WTC11 (cell line): Measurements from ENCODE around the gene RPN1. TPM values are rescaled to one million over a fixed set of nuclear protein-coding genes. Genes with fewer than 3 reads are reported as not detected.
A peak's percentile ranks its signal among the peaks of the same experiment; 100 is the strongest.

Source experiments
- ATAC-seq: fragments of 200-7000 bp; cut with Tn5 transposase; 2 replicates; pipeline ENCODE4 v1.10.0; 2021; ENCODE audit warnings: mild to moderate bottlenecking, moderate library complexity
- CTCF ChIA-PET: fragments of 300-600 bp; sonication (Branson Sonifier 250); formaldehyde crosslinking; loops from one replicate; lab custom pipeline; 2021; ENCODE audit warnings: antibody characterized with exemption; lab: Charles Lee
- POLR2A ChIA-PET: fragments of 350-600 bp; sonication (Branson Sonifier 250); formaldehyde crosslinking; loops from one replicate; lab custom pipeline; 2021; ENCODE audit warnings: antibody characterized with exemption; lab: Charles Lee
- DNase-seq: peaks from one replicate; pipeline ENCODE4 v3.0.0; 2021; ENCODE audit warnings: low spot score
- H3K27ac Mint-ChIP-seq: 2 replicates; pipeline ENCODE4 v1.8.0; 2021; ENCODE audit warnings: mixed read lengths
- H3K27me3 Mint-ChIP-seq: 2 replicates; pipeline ENCODE4 v1.8.0; 2021; ENCODE audit warnings: low read depth, mild to moderate bottlenecking, moderate library complexity, mixed read lengths
- H3K36me3 Mint-ChIP-seq: 2 replicates; pipeline ENCODE4 v1.8.0; 2021; ENCODE audit warnings: mixed read lengths
- H3K4me1 Mint-ChIP-seq: 2 replicates; pipeline ENCODE4 v1.8.0; 2022; ENCODE audit warnings: mixed read lengths
- H3K4me3 Mint-ChIP-seq: 2 replicates; pipeline ENCODE4 v1.8.0; 2021; ENCODE audit warnings: mild to moderate bottlenecking, moderate library complexity, mixed read lengths
- H3K9me3 Mint-ChIP-seq: 2 replicates; pipeline ENCODE4 v1.8.0; 2021; ENCODE audit warnings: mixed read lengths
- EMX1 ChIP-seq: fragments of 250-450 bp; sonication (Bioruptor Pico); IDR thresholded peaks from 2 replicates; pipeline ENCODE4 v1.8.0; 2021; ENCODE audit warnings: mild to moderate bottlenecking
- ETV6 ChIP-seq: sonication (generic); formaldehyde crosslinking; IDR thresholded peaks from 2 replicates; pipeline ENCODE4 v1.8.1; 2022; ENCODE audit warnings: mild to moderate bottlenecking, missing genetic modification reagents
- MXD4 ChIP-seq: fragments of 250-450 bp; sonication (Bioruptor Pico); IDR thresholded peaks from 2 replicates; pipeline ENCODE4 v1.8.0; 2021; ENCODE audit warnings: mild to moderate bottlenecking, moderate library complexity, borderline replicate concordance
- NFATC4 ChIP-seq: fragments of 250-450 bp; sonication (Bioruptor Pico); IDR thresholded peaks from 2 replicates; pipeline ENCODE4 v1.9.0; 2021; ENCODE audit warnings: mild to moderate bottlenecking
- NR2C2 ChIP-seq: sonication (generic); formaldehyde crosslinking; IDR thresholded peaks from 2 replicates; pipeline ENCODE4 v1.8.0; 2022; ENCODE audit warnings: mild to moderate bottlenecking, missing genetic modification reagents
- SMAD4 ChIP-seq: sonication (generic); formaldehyde crosslinking; IDR thresholded peaks from 2 replicates; pipeline ENCODE4 v1.8.0; 2022; ENCODE audit warnings: mild to moderate bottlenecking, missing genetic modification reagents
- TCF7 ChIP-seq: sonication (generic); formaldehyde crosslinking; IDR thresholded peaks from 2 replicates; pipeline ENCODE4 v1.8.0; 2022; ENCODE audit warnings: mild to moderate bottlenecking, low read depth, missing genetic modification reagents, moderate library complexity
- TEAD1 ChIP-seq: sonication (generic); formaldehyde crosslinking; IDR thresholded peaks from 2 replicates; pipeline ENCODE4 v1.8.0; 2022; ENCODE audit warnings: mild to moderate bottlenecking, missing genetic modification reagents
- ZNF121 ChIP-seq: sonication (generic); formaldehyde crosslinking; IDR thresholded peaks from 2 replicates; pipeline ENCODE4 v1.8.0; 2023; ENCODE audit warnings: missing genetic modification reagents
- ZNF138 ChIP-seq: sonication (generic); formaldehyde crosslinking; conservative IDR thresholded peaks from 2 replicates; pipeline ENCODE4 v1.8.1; 2022; ENCODE audit warnings: mild to moderate bottlenecking, moderate library complexity, missing genetic modification reagents
- ZNF232 ChIP-seq: sonication (generic); formaldehyde crosslinking; IDR thresholded peaks from 2 replicates; pipeline ENCODE4 v1.8.0; 2022; ENCODE audit warnings: mild to moderate bottlenecking, missing genetic modification reagents
- total RNA-seq: library from RNA; stranded (reverse); gene quantifications from 3 replicates; pipeline ENCODE4 v1.2.3, GENCODE V29; 2021
- TF ChIP-seq, protein P1 (sequence below): sonication (generic); formaldehyde crosslinking; IDR thresholded peaks from 2 replicates; pipeline ENCODE4 v1.8.0; 2022; ENCODE audit warnings: mild to moderate bottlenecking, missing genetic modification reagents
- TF ChIP-seq, protein P2 (sequence below): fragments of 250-450 bp; sonication (Bioruptor Pico); IDR thresholded peaks from 2 replicates; pipeline ENCODE4 v1.9.0; 2021; ENCODE audit warnings: mild to moderate bottlenecking
- TF ChIP-seq, protein P3 (sequence below): fragments of 200-600 bp; IDR thresholded peaks from 2 replicates; pipeline ENCODE4 v1.8.0; 2022; ENCODE audit warnings: antibody characterized with exemption
- TF ChIP-seq, protein P4 (sequence below): fragments of 250-450 bp; sonication (Bioruptor Pico); IDR thresholded peaks from 2 replicates; pipeline ENCODE4 v1.8.0; 2021; ENCODE audit warnings: mild to moderate bottlenecking

Gene RPN1
- total RNA-seq, 1 experiment from 2014 or later = 160 TPM

DNA sequence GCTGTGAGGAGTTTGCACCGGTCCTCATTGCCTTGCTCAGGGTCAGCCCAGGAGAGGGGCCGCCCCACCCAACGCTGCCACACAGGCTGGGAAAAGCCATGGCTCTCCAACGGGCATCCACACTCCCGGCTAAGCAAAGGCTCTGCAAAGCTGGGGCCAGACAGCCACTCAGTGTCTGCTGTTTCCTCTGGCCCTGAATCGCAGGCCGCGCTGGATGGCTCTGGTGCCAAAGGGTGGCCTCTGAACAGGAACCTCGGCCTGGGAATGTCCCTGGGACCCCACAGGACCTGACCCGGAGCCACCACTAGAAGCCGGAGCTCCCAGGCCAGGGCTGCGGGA is 42.9 kb downstream of the RPN1 start:
- Mint-ChIP-seq H3K4me1 (no peaks in the 10 kb centered on the region), H3K36me3 (no peaks in the 10 kb centered on the region), H3K9me3 (no peaks in the 10 kb centered on the region), H3K27me3 (peaks cover 7% of the 10 kb centered on the region; the same call in 1 of the 2 replicates), H3K4me3 (no peak overlapping the region; the same call in 1 of the 2 replicates), H3K27ac (no peak overlapping the region)
- ATAC-seq (no peak), DNase-seq (no peak)
- CTCF ChIA-PET = interaction anchor here (0.8 to 3.6 kb wide), 28 partner anchors 10 to 513 kb away, joined by 3 to 55 read pairs (median 6); no protein-coding TSS in a partner anchor
- TF ChIP-seq, protein P1, sequence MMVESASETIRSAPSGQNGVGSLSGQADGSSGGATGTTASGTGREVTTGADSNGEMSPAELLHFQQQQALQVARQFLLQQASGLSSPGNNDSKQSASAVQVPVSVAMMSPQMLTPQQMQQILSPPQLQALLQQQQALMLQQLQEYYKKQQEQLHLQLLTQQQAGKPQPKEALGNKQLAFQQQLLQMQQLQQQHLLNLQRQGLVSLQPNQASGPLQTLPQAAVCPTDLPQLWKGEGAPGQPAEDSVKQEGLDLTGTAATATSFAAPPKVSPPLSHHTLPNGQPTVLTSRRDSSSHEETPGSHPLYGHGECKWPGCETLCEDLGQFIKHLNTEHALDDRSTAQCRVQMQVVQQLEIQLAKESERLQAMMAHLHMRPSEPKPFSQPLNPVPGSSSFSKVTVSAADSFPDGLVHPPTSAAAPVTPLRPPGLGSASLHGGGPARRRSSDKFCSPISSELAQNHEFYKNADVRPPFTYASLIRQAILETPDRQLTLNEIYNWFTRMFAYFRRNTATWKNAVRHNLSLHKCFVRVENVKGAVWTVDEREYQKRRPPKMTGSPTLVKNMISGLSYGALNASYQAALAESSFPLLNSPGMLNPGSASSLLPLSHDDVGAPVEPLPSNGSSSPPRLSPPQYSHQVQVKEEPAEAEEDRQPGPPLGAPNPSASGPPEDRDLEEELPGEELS (CRISPR knock-in tag) = no peak
- 0 out of 2 replicates have a peak, but pooled peaks have one; percentile 48 for TF ChIP-seq TCF7
- POLR2A ChIA-PET = interaction anchor here (0.5 kb wide), 1 partner anchor 27 kb away, joined by 4 read pairs; no protein-coding TSS in a partner anchor

DNA sequence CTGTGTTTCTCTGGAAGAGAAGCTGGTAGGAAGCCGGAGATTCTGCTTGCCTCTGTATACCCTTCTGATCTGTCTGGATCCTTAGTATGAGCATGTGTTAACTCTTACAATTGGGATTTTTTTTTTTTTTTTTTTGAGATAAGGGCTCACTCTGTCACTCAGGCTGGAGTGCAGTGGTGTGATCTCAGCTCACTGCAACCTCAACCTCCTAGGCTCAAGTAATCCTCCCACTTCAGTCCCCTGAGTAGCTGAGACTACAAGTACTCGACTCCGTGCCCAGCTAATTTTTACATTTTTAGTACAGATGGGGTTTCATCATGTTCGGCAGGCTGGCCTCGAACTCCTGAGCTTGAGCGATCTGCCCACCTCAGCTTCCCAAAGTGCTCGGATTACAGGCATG is 44.5 kb downstream of the RPN1 start:
- no peak for ATAC-seq
- Mint-ChIP-seq H3K27ac (no peak overlapping the region), H3K4me1 (no peaks in the 10 kb centered on the region), H3K36me3 (no peaks in the 10 kb centered on the region), H3K4me3 (no peak overlapping the region), H3K9me3 (no peaks in the 10 kb centered on the region), H3K27me3 (peaks cover 7% of the 10 kb centered on the region; the same call in 1 of the 2 replicates)
- no peak for TF ChIP-seq TEAD1 (CRISPR knock-in tag)
- TF ChIP-seq NFATC4 = no peak
- DNase-seq = no peak
- ChIA-PET CTCF (interaction anchor here (1.0 to 2.8 kb wide), 2 partner anchors 101 to 109 kb away, joined by 3 to 9 read pairs; no protein-coding TSS in a partner anchor), POLR2A (no interaction called here)

DNA sequence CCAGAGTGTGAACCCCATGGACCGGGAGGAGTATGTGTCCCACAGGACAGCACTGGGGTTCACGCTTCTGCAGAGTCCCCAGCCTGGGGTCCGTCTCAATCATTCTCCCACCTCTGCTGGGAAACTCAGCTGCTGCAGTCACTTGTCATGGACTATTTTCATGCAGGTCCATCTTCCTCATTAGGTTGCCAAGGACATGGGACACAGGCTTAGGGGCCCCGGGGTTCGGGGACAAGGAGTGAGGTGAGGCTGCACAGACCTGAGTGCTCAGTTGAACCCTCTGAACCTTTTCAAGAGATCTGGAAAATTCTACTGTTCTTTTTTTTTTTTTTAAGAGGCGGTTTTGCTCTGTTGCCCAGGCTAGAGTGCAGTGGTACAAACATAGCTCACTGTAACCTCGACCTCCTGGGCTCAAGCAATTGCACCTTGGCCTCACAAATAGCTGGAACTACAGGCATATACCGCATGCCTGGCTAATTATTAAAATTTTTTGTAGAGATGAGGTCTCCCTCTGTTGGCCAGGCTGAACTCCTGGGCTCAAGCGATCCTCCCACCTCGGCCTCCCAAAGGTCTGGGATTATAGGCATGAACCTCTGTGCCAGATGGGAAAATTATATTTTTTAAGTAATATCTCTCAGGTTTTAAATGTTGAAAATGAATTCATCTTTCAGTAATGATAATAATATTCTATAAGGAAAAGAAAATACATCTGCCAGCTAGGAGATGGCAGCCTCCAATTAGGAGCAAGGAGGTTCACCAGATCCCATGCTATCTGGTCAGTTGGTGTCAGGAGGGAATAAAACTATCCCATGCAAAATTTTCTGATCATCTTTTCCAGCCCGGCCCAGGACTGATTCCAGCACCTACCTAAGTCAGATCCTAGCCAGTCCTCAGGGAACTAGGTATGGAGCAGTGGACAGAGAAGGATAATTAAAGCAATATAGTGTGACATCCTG is 45.2 kb downstream of the RPN1 start:
- TF ChIP-seq ETV6 (CRISPR knock-in tag) = no peak
- no peak for TF ChIP-seq NR2C2 (CRISPR knock-in tag)
- TF ChIP-seq ZNF232 = no peak
- no peak for TF ChIP-seq ZNF138 (CRISPR knock-in tag)
- TF ChIP-seq EMX1 (CRISPR knock-in tag) = no peak
- CTCF ChIA-PET = interaction anchor here (0.7 to 1.6 kb wide), 6 partner anchors 12 to 100 kb away, joined by 3 to 5 read pairs (median 4); no protein-coding TSS in a partner anchor
- Mint-ChIP-seq H3K9me3 (no peaks in the 10 kb centered on the region), H3K36me3 (no peaks in the 10 kb centered on the region), H3K27ac (no peak overlapping the region), H3K4me1 (no peaks in the 10 kb centered on the region), H3K27me3 (peaks cover 7% of the 10 kb centered on the region; the same call in 1 of the 2 replicates), H3K4me3 (no peak overlapping the region)
- POLR2A ChIA-PET = interaction anchor here (0.7 kb wide), 1 partner anchor 213 kb away, joined by 3 read pairs; no protein-coding TSS in a partner anchor
- ATAC-seq (no peak), DNase-seq (no peak)

DNA sequence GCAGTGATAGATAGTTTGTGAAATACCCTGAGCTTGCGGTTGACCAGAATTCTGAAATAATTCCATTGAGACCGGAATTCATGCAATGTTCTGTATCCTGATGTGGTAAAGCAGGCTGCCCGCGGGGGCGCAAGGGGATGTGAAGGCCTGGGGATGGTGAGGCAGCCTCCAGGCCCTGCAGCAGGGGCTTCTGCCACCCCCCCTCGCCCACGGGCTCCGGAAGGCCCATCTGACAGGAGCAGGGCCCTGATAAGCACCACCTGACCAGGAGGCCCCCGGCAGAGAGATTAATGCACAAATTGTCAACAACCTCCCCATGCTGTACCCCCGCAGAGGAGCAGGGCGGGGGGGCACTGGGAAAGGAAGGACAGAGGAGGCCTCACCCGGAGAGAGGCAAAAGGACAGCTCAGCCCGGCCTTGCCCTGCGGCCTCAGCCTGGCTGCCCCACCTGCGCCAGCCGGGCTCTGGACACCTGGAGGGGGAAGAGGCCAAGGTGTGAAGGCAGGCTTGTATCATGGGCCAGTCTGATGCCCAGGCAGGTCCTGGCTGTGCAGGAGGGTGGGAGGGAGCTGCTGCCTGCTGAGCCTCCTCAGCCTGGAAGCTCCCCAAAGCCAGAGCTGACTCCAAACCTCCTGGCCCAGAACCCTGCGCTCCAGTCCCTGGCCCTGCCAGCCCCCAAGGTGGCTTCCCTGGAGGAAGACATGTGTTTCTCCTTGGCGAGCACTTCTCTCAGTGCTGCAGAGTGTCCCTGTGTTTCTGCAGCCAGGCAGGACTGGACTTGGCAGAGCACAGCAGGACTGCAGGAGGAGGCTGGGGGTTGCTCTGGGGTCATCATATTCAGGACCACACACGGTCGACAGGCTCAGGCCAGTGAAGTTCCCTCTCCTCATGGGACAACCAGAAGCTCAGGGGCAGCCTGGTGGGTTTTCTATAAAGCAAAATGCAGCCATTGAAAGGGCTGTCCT is 46.5 kb downstream of the RPN1 start:
- H3K36me3 Mint-ChIP-seq = no peaks in the 10 kb centered on the region
- no peaks in the 10 kb centered on the region for H3K9me3 Mint-ChIP-seq
- CTCF ChIA-PET = interaction anchor here (0.7 to 1.6 kb wide), 7 partner anchors 13 to 76 kb away, joined by 3 to 5 read pairs (median 4); no protein-coding TSS in a partner anchor
- H3K27ac Mint-ChIP-seq = no peak overlapping the region
- H3K4me3 Mint-ChIP-seq = no peak overlapping the region
- POLR2A ChIA-PET = no interaction called here
- DNase-seq = no peak
- peaks cover 7% of the 10 kb centered on the region; the same call in 1 of the 2 replicates for H3K27me3 Mint-ChIP-seq
- no peak for ATAC-seq
- no peaks in the 10 kb centered on the region for H3K4me1 Mint-ChIP-seq
- TF ChIP-seq, protein P2, sequence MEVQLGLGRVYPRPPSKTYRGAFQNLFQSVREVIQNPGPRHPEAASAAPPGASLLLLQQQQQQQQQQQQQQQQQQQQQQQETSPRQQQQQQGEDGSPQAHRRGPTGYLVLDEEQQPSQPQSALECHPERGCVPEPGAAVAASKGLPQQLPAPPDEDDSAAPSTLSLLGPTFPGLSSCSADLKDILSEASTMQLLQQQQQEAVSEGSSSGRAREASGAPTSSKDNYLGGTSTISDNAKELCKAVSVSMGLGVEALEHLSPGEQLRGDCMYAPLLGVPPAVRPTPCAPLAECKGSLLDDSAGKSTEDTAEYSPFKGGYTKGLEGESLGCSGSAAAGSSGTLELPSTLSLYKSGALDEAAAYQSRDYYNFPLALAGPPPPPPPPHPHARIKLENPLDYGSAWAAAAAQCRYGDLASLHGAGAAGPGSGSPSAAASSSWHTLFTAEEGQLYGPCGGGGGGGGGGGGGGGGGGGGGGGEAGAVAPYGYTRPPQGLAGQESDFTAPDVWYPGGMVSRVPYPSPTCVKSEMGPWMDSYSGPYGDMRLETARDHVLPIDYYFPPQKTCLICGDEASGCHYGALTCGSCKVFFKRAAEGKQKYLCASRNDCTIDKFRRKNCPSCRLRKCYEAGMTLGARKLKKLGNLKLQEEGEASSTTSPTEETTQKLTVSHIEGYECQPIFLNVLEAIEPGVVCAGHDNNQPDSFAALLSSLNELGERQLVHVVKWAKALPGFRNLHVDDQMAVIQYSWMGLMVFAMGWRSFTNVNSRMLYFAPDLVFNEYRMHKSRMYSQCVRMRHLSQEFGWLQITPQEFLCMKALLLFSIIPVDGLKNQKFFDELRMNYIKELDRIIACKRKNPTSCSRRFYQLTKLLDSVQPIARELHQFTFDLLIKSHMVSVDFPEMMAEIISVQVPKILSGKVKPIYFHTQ (CRISPR knock-in tag) = no peak
- TF ChIP-seq ZNF121 (CRISPR knock-in tag) = no peak
- TF ChIP-seq, protein P3, sequence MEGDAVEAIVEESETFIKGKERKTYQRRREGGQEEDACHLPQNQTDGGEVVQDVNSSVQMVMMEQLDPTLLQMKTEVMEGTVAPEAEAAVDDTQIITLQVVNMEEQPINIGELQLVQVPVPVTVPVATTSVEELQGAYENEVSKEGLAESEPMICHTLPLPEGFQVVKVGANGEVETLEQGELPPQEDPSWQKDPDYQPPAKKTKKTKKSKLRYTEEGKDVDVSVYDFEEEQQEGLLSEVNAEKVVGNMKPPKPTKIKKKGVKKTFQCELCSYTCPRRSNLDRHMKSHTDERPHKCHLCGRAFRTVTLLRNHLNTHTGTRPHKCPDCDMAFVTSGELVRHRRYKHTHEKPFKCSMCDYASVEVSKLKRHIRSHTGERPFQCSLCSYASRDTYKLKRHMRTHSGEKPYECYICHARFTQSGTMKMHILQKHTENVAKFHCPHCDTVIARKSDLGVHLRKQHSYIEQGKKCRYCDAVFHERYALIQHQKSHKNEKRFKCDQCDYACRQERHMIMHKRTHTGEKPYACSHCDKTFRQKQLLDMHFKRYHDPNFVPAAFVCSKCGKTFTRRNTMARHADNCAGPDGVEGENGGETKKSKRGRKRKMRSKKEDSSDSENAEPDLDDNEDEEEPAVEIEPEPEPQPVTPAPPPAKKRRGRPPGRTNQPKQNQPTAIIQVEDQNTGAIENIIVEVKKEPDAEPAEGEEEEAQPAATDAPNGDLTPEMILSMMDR = no peak
- TF ChIP-seq SMAD4 (CRISPR knock-in tag) = no peak
- no peak for TF ChIP-seq MXD4 (CRISPR knock-in tag)
- TF ChIP-seq, protein P4, sequence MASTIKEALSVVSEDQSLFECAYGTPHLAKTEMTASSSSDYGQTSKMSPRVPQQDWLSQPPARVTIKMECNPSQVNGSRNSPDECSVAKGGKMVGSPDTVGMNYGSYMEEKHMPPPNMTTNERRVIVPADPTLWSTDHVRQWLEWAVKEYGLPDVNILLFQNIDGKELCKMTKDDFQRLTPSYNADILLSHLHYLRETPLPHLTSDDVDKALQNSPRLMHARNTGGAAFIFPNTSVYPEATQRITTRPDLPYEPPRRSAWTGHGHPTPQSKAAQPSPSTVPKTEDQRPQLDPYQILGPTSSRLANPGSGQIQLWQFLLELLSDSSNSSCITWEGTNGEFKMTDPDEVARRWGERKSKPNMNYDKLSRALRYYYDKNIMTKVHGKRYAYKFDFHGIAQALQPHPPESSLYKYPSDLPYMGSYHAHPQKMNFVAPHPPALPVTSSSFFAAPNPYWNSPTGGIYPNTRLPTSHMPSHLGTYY (CRISPR knock-in tag) = no peak
